H9 (cell line): ENCODE results near the gene ZNF547. TPM values are rescaled to one million over a fixed set of nuclear protein-coding genes. Genes with fewer than 3 reads are reported as not detected.

Source experiments
- DNase-seq: peaks from one replicate; pipeline ENCODE4 v3.0.0-alpha.2; 2017
- H2AFZ ChIP-seq: one replicate; pipeline ENCODE4 v1.6.1; 2013; ENCODE audit warnings: mild to moderate bottlenecking, low read length, control low read depth, moderate library complexity
- H2AK5ac ChIP-seq: 2 replicates; pipeline ENCODE4 v1.6.1; 2013; ENCODE audit warnings: low read length, control low read depth, mixed read lengths; ENCODE audit not compliant: insufficient read length
- H2BK120ac ChIP-seq: one replicate; pipeline ENCODE4 v1.6.1; 2013; ENCODE audit warnings: low read depth, mild to moderate bottlenecking, low read length, control low read depth, inconsistent platforms; ENCODE audit not compliant: poor library complexity, severe bottlenecking
- H2BK12ac ChIP-seq: 2 replicates; pipeline ENCODE4 v1.6.1; 2013; ENCODE audit warnings: low read length, control low read depth, mixed read lengths, low read depth; ENCODE audit not compliant: insufficient read length
- H2BK15ac ChIP-seq: 2 replicates; pipeline ENCODE4 v1.6.1; 2013; ENCODE audit warnings: low read depth, low read length, control low read depth
- H2BK20ac ChIP-seq: one replicate; pipeline ENCODE4 v1.6.1; 2013; ENCODE audit warnings: low read depth, mild to moderate bottlenecking, low read length, control low read depth, inconsistent platforms; ENCODE audit not compliant: poor library complexity, severe bottlenecking
- H2BK5ac ChIP-seq: 2 replicates; pipeline ENCODE4 v1.6.1; 2013; ENCODE audit warnings: low read length, control low read depth, mixed read lengths; ENCODE audit not compliant: insufficient read length
- H3K14ac ChIP-seq: 2 replicates; pipeline ENCODE4 v1.6.1; 2013; ENCODE audit warnings: low read length, control low read depth; ENCODE audit not compliant: insufficient read depth
- H3K18ac ChIP-seq: 2 replicates; pipeline ENCODE4 v1.6.1; 2013; ENCODE audit warnings: low read depth, mild to moderate bottlenecking, mixed read lengths, low read length, control low read depth; ENCODE audit not compliant: insufficient read length
- H3K23ac ChIP-seq: 2 replicates; pipeline ENCODE4 v1.6.1; 2013; ENCODE audit warnings: low read length, control low read depth, mixed read lengths, low read depth; ENCODE audit not compliant: insufficient read length
- H3K23me2 ChIP-seq: 2 replicates; pipeline ENCODE4 v1.6.1; 2013; ENCODE audit warnings: low read depth, mild to moderate bottlenecking, mixed read lengths, low read length, control low read depth; ENCODE audit not compliant: insufficient read length, poor library complexity, severe bottlenecking
- H3K27ac ChIP-seq: 2 replicates; pipeline ENCODE4 v1.5.1; 2013; ENCODE audit warnings: low read length, control low read depth, mixed read lengths, low read depth; ENCODE audit not compliant: insufficient read length
- H3K27me3 ChIP-seq: 2 replicates; pipeline ENCODE4 v1.6.1; 2013; ENCODE audit warnings: low read length, control low read depth, inconsistent platforms; ENCODE audit not compliant: insufficient read depth
- H3K4ac ChIP-seq: 2 replicates; pipeline ENCODE4 v1.6.1; 2013; ENCODE audit warnings: low read depth, mild to moderate bottlenecking, control low read depth, inconsistent platforms, low read length, moderate library complexity
- H3K4me1 ChIP-seq: 2 replicates; pipeline ENCODE4 v1.6.1; 2013; ENCODE audit warnings: low read length, control low read depth, inconsistent platforms; ENCODE audit not compliant: insufficient read depth
- H3K4me2 ChIP-seq: 2 replicates; pipeline ENCODE4 v1.6.1; 2013; ENCODE audit warnings: low read length, control low read depth, mixed read lengths; ENCODE audit not compliant: insufficient read length, insufficient read depth
- H3K56ac ChIP-seq: 2 replicates; pipeline ENCODE4 v1.6.1; 2013; ENCODE audit warnings: low read depth, mild to moderate bottlenecking, mixed read lengths, low read length, control low read depth; ENCODE audit not compliant: insufficient read length
- H3K79me1 ChIP-seq: 2 replicates; pipeline ENCODE4 v1.6.1; 2013; ENCODE audit warnings: low read depth, mild to moderate bottlenecking, moderate library complexity, low read length, control low read depth, inconsistent platforms; ENCODE audit not compliant: insufficient read depth, poor library complexity, severe bottlenecking
- H3K79me2 ChIP-seq: 2 replicates; pipeline ENCODE4 v1.6.1; 2013; ENCODE audit warnings: low read length, control low read depth, inconsistent platforms; ENCODE audit not compliant: insufficient read depth
- H3K9ac ChIP-seq: 2 replicates; pipeline ENCODE4 v1.6.1; 2013; ENCODE audit warnings: low read length, control low read depth, mixed read lengths; ENCODE audit not compliant: insufficient read length; ENCODE audit errors: extremely low read depth
- H3K9me3 ChIP-seq: one replicate; pipeline ENCODE4 v1.6.1; 2013; ENCODE audit warnings: low read depth, low read length, inconsistent platforms; ENCODE audit not compliant: control insufficient read depth
- H3T11ph ChIP-seq: one replicate; pipeline ENCODE4 v1.6.1; 2013; ENCODE audit warnings: mild to moderate bottlenecking, low read length, control low read depth, inconsistent platforms
- H4K20me1 ChIP-seq: one replicate; pipeline ENCODE4 v1.6.1; 2013; ENCODE audit not compliant: control insufficient read depth, insufficient read length, insufficient read depth
- H4K5ac ChIP-seq: 2 replicates; pipeline ENCODE4 v1.6.1; 2013; ENCODE audit warnings: low read depth, mild to moderate bottlenecking, mixed read lengths, low read length, control low read depth; ENCODE audit not compliant: insufficient read length
- H4K8ac ChIP-seq: replicated peaks from 2 replicates; pipeline ENCODE4 v1.6.1; 2013; ENCODE audit warnings: low read length, control low read depth, mixed read lengths, low read depth; ENCODE audit not compliant: insufficient read length
- H4K91ac ChIP-seq: 2 replicates; pipeline ENCODE4 v1.6.1; 2013; ENCODE audit warnings: low read depth, mild to moderate bottlenecking, moderate library complexity, mixed read lengths, low read length, control low read depth; ENCODE audit not compliant: insufficient read length
- H3K27ac Mint-ChIP-seq, 3 experiments: 2 replicates in 2 of 3; 3 replicates in 1 of 3; pipeline ENCODE4 v1.8.0; 2020 to 2021; ENCODE audit warnings: mixed read lengths in 3 of 3, mild to moderate bottlenecking in 1 of 3, moderate library complexity in 1 of 3
- H3K27me3 Mint-ChIP-seq: 2 replicates; pipeline ENCODE4 v1.8.0; 2021; ENCODE audit warnings: low read depth, mild to moderate bottlenecking, moderate library complexity, mixed read lengths
- H3K36me3 Mint-ChIP-seq, 3 experiments: 2 replicates in 2 of 3; 3 replicates in 1 of 3; pipeline ENCODE4 v1.8.0; 2020 to 2021; ENCODE audit warnings: low read depth in 3 of 3, mixed read lengths in 3 of 3; ENCODE audit not compliant: insufficient read depth in 1 of 3
- H3K4me1 Mint-ChIP-seq, 2 experiments: 2 replicates each; pipeline ENCODE4 v1.8.0; 2020; ENCODE audit warnings: mixed read lengths in 2 of 2
- H3K4me3 Mint-ChIP-seq, 2 experiments: 2 replicates in 1 of 2; 3 replicates in 1 of 2; pipeline ENCODE4 v1.8.0; 2020 to 2021; ENCODE audit warnings: mild to moderate bottlenecking in 2 of 2, mixed read lengths in 2 of 2, moderate library complexity in 1 of 2
- H3K9me3 Mint-ChIP-seq, 2 experiments: 2 replicates in 1 of 2; 3 replicates in 1 of 2; pipeline ENCODE4 v1.8.0; 2020; ENCODE audit warnings: mild to moderate bottlenecking in 2 of 2, mixed read lengths in 2 of 2, moderate library complexity in 1 of 2
- CTCF ChIP-seq: fragments of 200-600 bp; sonication (generic); conservative IDR thresholded peaks from 3 replicates; pipeline ENCODE4 v1.8.0; 2021; ENCODE audit warnings: antibody characterized with exemption, mild to moderate bottlenecking
- total RNA-seq: library from RNA; stranded (reverse); gene quantifications from 2 replicates; pipeline ENCODE4 v1.2.1, GENCODE V29; 2021

Gene ZNF547
- total RNA-seq, 1 experiment from 2014 or later, result 3.8 TPM

GRCh38 chr19:57380923-57381322 lies 17.6 kb downstream of the ZNF547 start:
- peaks cover 19% of the 10 kb centered on the region for H3K9me3 ChIP-seq
- no peak overlapping the region for H3K9ac ChIP-seq
- no peak overlapping the region for H2AK5ac ChIP-seq
- Mint-ChIP-seq H3K36me3 (peaks cover 20 to 30% (median 30%) of the 10 kb centered on the region in 3 experiments), H3K4me1 (no peaks in the 10 kb centered on the region), H3K4me3 (no peak overlapping the region), H3K9me3 (peaks cover 21 to 30% of the 10 kb centered on the region in 2 experiments), H3K27ac (no peak overlapping the region), H3K27me3 (no peaks in the 10 kb centered on the region; the same call in none of the 2 replicates)
- H3K56ac ChIP-seq, result no peak overlapping the region
- no peak overlapping the region for H2AFZ ChIP-seq
- no peak overlapping the region for H2BK15ac ChIP-seq
- H4K5ac ChIP-seq, result no peak overlapping the region
- H3K27me3 ChIP-seq, result no peaks in the 10 kb centered on the region
- no peak overlapping the region for H3K27ac ChIP-seq
- H2BK5ac ChIP-seq, result no peak overlapping the region
- no peak overlapping the region for H3K23ac ChIP-seq
- H4K91ac ChIP-seq, result no peak overlapping the region
- H2BK20ac ChIP-seq, result no peak overlapping the region
- no peaks in the 10 kb centered on the region for H3K4me1 ChIP-seq
- no peaks in the 10 kb centered on the region for H3K79me2 ChIP-seq
- H3K18ac ChIP-seq, result no peak overlapping the region
- H2BK120ac ChIP-seq, result no peak overlapping the region
- no peaks in the 10 kb centered on the region for H3K79me1 ChIP-seq
- H3K14ac ChIP-seq, result no peak overlapping the region
- no peaks in the 10 kb centered on the region for H3K23me2 ChIP-seq
- H3T11ph ChIP-seq, result no peak overlapping the region
- no peak for TF ChIP-seq CTCF
- no peak overlapping the region for H2BK12ac ChIP-seq
- no peaks in the 10 kb centered on the region for H4K20me1 ChIP-seq
- DNase-seq, result no peak
- no peak overlapping the region for H3K4ac ChIP-seq
- H4K8ac ChIP-seq, result no peak overlapping the region
- no peak overlapping the region for H3K4me2 ChIP-seq
